ENCODE data around the gene MTNR1B.

Gene MTNR1B

GRCh38 chr11:92978271-92979111 lies 9.0 kb downstream of the MTNR1B start:
- no peak for DNase-seq

- DNase-seq = no peak
These were observed 9.7 kb downstream of the MTNR1B start for GRCh38 chr11:92979176-92979575.

- DNase-seq = no peak
These were observed 10.9 kb downstream of the MTNR1B start for GRCh38 chr11:92980312-92980711.

- no peak for DNase-seq
These were observed 12.1 kb downstream of the MTNR1B start for GRCh38 chr11:92981508-92982043.

- DNase-seq = no peak
These were observed 17.1 kb downstream of the MTNR1B start for GRCh38 chr11:92986585-92986984.

GRCh38 chr11:92993004-92993403 lies 23.6 kb downstream of the MTNR1B start:
- DNase-seq = no peak

GRCh38 chr11:93000511-93001476 lies 31.3 kb downstream of the MTNR1B start:
- no peak for DNase-seq

- no peak for DNase-seq
These were observed 32.4 kb downstream of the MTNR1B start for GRCh38 chr11:93001806-93002205.

GRCh38 chr11:93002380-93002779 lies 32.9 kb downstream of the MTNR1B start:
- no peak for DNase-seq

- DNase-seq = no peak
These were observed 35.8 kb downstream of the MTNR1B start for GRCh38 chr11:93005239-93005638.

- no peak for DNase-seq
These were observed 44.2 kb downstream of the MTNR1B start for GRCh38 chr11:93013646-93014045.

- DNase-seq = no peak
These were observed 47.1 kb downstream of the MTNR1B start for GRCh38 chr11:93016595-93016994.

GRCh38 chr11:93017821-93018690 lies 48.6 kb downstream of the MTNR1B start:
- no peak for DNase-seq

- DNase-seq = no peak
These were observed 51.0 kb downstream of the MTNR1B start for GRCh38 chr11:93020248-93021046.

- DNase-seq = no peak
These were observed 54.9 kb downstream of the MTNR1B start for GRCh38 chr11:93024369-93024768.

- DNase-seq = no peak
These were observed 56.3 kb downstream of the MTNR1B start for GRCh38 chr11:93025558-93026255.

GRCh38 chr11:93028960-93029522 lies 59.6 kb downstream of the MTNR1B start:
- DNase-seq = no peak

- DNase-seq = no peak
These were observed 61.9 kb downstream of the MTNR1B start for GRCh38 chr11:93031386-93031785.
